AML-193 (cell line): ENCODE results near the gene NUP133.
"Not testable (repeated sequence)": the region's sequence is repeated elsewhere in the genome, so short reads cannot be mapped to it uniquely, and the experiment has no call there.

Experiments
- DNase-seq, 2 experiments: peaks; one replicate each; lab custom pipeline; 2025; lab: John Stamatoyannopoulos, UW

The NUP133 gene

GRCh38 chr1:229509576-229509975, 1.4 kb upstream of the NUP133 start:
- DNase-seq: no peak

GRCh38 chr1:229508823-229509337, 739 bp upstream of the NUP133 start:
- no peak for DNase-seq

GRCh38 chr1:229507502-229507901, 639 bp downstream of the NUP133 start:
- DNase-seq: no peak

GRCh38 chr1:229506633-229507032, 1.5 kb downstream of the NUP133 start:
- DNase-seq: no peak

- DNase-seq: no peak
Measured at GRCh38 chr1:229495782-229496181, 12.4 kb downstream of the NUP133 start.

- DNase-seq: no peak
Measured at GRCh38 chr1:229487181-229487580, 21.0 kb downstream of the NUP133 start.

- DNase-seq: no peak
Measured at GRCh38 chr1:229485318-229485717, 22.8 kb downstream of the NUP133 start.

GRCh38 chr1:229482511-229482910, 25.6 kb downstream of the NUP133 start:
- DNase-seq: no peak

GRCh38 chr1:229480495-229480894, 27.6 kb downstream of the NUP133 start:
- DNase-seq: no peak

- DNase-seq: no peak
Measured at GRCh38 chr1:229479660-229480399, 28.3 kb downstream of the NUP133 start.

- DNase-seq: no peak
Measured at GRCh38 chr1:229478852-229479251, 29.3 kb downstream of the NUP133 start.

- not testable (repeated sequence) for DNase-seq
Measured at GRCh38 chr1:229475859-229476258, 32.3 kb downstream of the NUP133 start.

- DNase-seq: no peak
Measured at GRCh38 chr1:229474509-229474908, 33.6 kb downstream of the NUP133 start.

GRCh38 chr1:229471175-229471574, 37.0 kb downstream of the NUP133 start:
- DNase-seq: no peak

- no peak for DNase-seq
Measured at GRCh38 chr1:229470406-229471043, 37.6 kb downstream of the NUP133 start.

GRCh38 chr1:229466887-229467286, 41.3 kb downstream of the NUP133 start:
- no peak for DNase-seq

GRCh38 chr1:229464672-229465071, 43.5 kb downstream of the NUP133 start:
- no peak for DNase-seq

GRCh38 chr1:229461032-229461668, 47.0 kb downstream of the NUP133 start:
- no peak for DNase-seq

GRCh38 chr1:229459815-229460214, 48.3 kb downstream of the NUP133 start:
- no peak for DNase-seq

GRCh38 chr1:229457436-229457835, 50.7 kb downstream of the NUP133 start:
- no peak for DNase-seq

GRCh38 chr1:229456016-229456415, 52.1 kb downstream of the NUP133 start:
- DNase-seq: no peak

- no peak for DNase-seq
Measured at GRCh38 chr1:229454056-229454455, 54.1 kb downstream of the NUP133 start.
